Tibial nerve (tissue), 4 donors: ENCODE data around the gene MAML3. TPM values are rescaled to one million over a fixed set of nuclear protein-coding genes. Genes with fewer than 3 reads are reported as not detected.

Experiments
- DNase-seq, 2 donors: peaks; one replicate each; pipeline ENCODE4 v3.0.0-alpha.2; 2019; ENCODE audit warnings: low spot score in 2 of 2
- H3K27ac ChIP-seq, 4 donors: fragments of 200-600 bp; sonication (generic) in 3 of 4; one replicate each; pipeline ENCODE4 v1.5.1; 2017 to 2019; ENCODE audit warnings: mild to moderate bottlenecking in 1 of 4
- H3K27me3 ChIP-seq, 2 donors: fragments of 200-600 bp; sonication (generic) in 1 of 2; one replicate each; pipeline versions ENCODE4 v1.5.1 to v1.6.0; 2017 to 2019
- H3K36me3 ChIP-seq, 3 donors: fragments of 200-600 bp; sonication (generic); one replicate each; pipeline ENCODE4 v1.5.1; 2018 to 2019
- H3K4me1 ChIP-seq, 4 donors: fragments of 200-600 bp; sonication (generic) in 3 of 4; one replicate each; pipeline ENCODE4 v1.5.1; 2017 to 2019
- H3K4me3 ChIP-seq, 4 donors: fragments of 200-600 bp; sonication (generic) in 3 of 4; one replicate each; pipeline ENCODE4 v1.5.1; 2017 to 2019; ENCODE audit warnings: mild to moderate bottlenecking in 1 of 4, moderate library complexity in 1 of 4
- H3K9me3 ChIP-seq, 4 donors: fragments of 200-600 bp; sonication (generic) in 3 of 4; one replicate each; pipeline ENCODE4 v1.5.1; 2017 to 2019
- CTCF ChIP-seq, 5 experiments: fragments of 200-600 bp in 3 of 5; fragments of 450-650 bp in 2 of 5; sonication (generic) in 3 of 5; IDR thresholded peaks; one replicate each; pipeline ENCODE4 v1.5.1; 2016 to 2019; ENCODE audit warnings: antibody characterized with exemption in 5 of 5, mild to moderate bottlenecking in 3 of 5, moderate library complexity in 2 of 5
- EP300 ChIP-seq, 2 donors: sonication (generic); formaldehyde crosslinking; IDR thresholded peaks; one replicate each; pipeline ENCODE4 v1.6.1; 2017; ENCODE audit warnings: antibody characterized with exemption in 2 of 2, mild to moderate bottlenecking in 1 of 2
- POLR2A ChIP-seq, 2 donors: fragments of 450-650 bp; IDR thresholded peaks; one replicate each; pipeline ENCODE4 v1.6.1; 2017; ENCODE audit warnings: antibody characterized with exemption in 2 of 2, mild to moderate bottlenecking in 2 of 2, moderate library complexity in 2 of 2
- WGBS, 2 donors: methylation state at CpG; one replicate each; pipeline ENCODE4 v1.1.5; 2018; 5-methylcytosine and 5-hydroxymethylcytosine counted together
- total RNA-seq, 4 donors: library from RNA; depleted of rRNA; stranded (reverse); fragments of >200 nt; gene quantifications; one replicate each; pipeline ENCODE4 v1.1.0, GENCODE V29; 2016

Gene MAML3
- total RNA-seq, 4 donors from 2014 or later, result 8.6 to 10.5 (median 9.4) TPM

- H3K27me3 ChIP-seq, result no peaks in the 10 kb centered on the region
- WGBS, 2 donors, result 91 to 96% methylated on average over 5 of the region's 5 CpGs
- peaks cover 0 to 6% (median 0%) of the 10 kb centered on the region in 3 donors for H3K36me3 ChIP-seq
- no peak overlapping the region for H3K4me3 ChIP-seq
- TF ChIP-seq CTCF (IDR thresholded peaks at IDR 0.05), result no peak
- TF ChIP-seq EP300 (IDR thresholded peaks at IDR 0.05), result no peak
- TF ChIP-seq POLR2A (IDR thresholded peaks at IDR 0.05), result no peak
- peaks cover 0 to 21% (median 8%) of the 10 kb centered on the region in 4 donors for H3K4me1 ChIP-seq
- H3K27ac ChIP-seq, result no peak overlapping the region
- H3K9me3 ChIP-seq, result no peaks in the 10 kb centered on the region
- no peak for DNase-seq
Observed at GRCh38 chr4:140131675-140132229, 22.2 kb downstream of the MAML3 start.

GRCh38 chr4:140130677-140131076, 23.3 kb downstream of the MAML3 start:
- no peak overlapping the region for H3K27ac ChIP-seq
- no peak for TF ChIP-seq CTCF (IDR thresholded peaks at IDR 0.05)
- no peak for TF ChIP-seq EP300 (IDR thresholded peaks at IDR 0.05)
- TF ChIP-seq POLR2A (IDR thresholded peaks at IDR 0.05), result no peak
- WGBS, 2 donors, result 82 to 87% methylated on average over 2 of the region's 2 CpGs
- H3K27me3 ChIP-seq, result no peaks in the 10 kb centered on the region
- DNase-seq, result no peak
- H3K4me3 ChIP-seq, result no peak overlapping the region
- no peaks in the 10 kb centered on the region for H3K9me3 ChIP-seq
- peaks cover 0 to 6% (median 0%) of the 10 kb centered on the region in 3 donors for H3K36me3 ChIP-seq
- H3K4me1 ChIP-seq, result peaks cover 0 to 12% (median 7%) of the 10 kb centered on the region in 4 donors

DNA sequence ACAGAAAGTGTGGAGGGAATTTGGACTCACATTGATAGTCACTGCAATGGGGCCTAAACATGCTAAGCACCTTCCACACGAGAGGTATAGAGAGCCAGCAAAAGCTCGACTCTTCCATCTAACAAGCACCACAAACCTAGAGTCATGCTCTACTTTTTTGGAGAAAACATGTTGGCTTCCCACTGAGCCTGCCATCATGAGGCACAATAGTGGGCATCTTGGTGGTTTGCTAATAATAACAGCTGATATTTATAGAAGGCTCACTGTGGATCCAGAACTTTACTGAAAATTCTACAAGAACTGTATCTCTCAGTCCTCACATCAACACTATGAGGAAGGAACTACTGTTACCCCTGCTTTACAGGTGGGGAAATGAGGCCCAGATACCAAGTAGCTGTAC, 26.6 kb downstream of the MAML3 start:
- Histone ChIP-seq H3K36me3 (peaks cover 0 to 6% (median 0%) of the 10 kb centered on the region in 3 donors), H3K27ac (no peak overlapping the region), H3K4me3 (no peak overlapping the region), H3K4me1 (no peaks in the 10 kb centered on the region), H3K27me3 (no peaks in the 10 kb centered on the region), H3K9me3 (no peaks in the 10 kb centered on the region)
- no peak for DNase-seq
- TF ChIP-seq CTCF (IDR thresholded peaks at IDR 0.05) (no peak), EP300 (IDR thresholded peaks at IDR 0.05) (no peak), POLR2A (IDR thresholded peaks at IDR 0.05) (no peak)
- WGBS, 2 donors, result 89 to 90% methylated on average over 2 of the region's 2 CpGs

DNA sequence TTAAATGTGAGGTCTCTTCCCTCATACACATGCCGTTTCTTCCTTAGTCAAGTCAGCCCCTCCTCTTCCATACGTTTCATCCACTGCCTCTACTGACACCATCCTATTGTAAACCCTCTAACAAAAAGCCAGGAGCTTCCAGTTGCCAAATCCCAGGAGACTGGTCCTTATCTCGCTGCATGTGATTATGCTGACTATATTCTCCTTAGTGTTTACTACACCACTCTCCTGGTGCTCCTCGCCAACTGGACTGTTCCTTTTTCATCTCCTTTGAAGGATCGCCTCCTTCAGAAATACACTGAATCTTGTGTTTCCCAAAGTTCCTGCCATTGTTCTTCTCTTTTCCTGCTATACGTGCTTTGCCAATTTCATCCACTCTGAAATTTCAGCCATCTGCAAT, 27.7 kb downstream of the MAML3 start:
- H3K4me1 ChIP-seq, result no peaks in the 10 kb centered on the region
- DNase-seq, result no peak
- H3K27ac ChIP-seq, result no peak overlapping the region
- no peaks in the 10 kb centered on the region for H3K9me3 ChIP-seq
- TF ChIP-seq CTCF (IDR thresholded peaks at IDR 0.05), result no peak
- no peak for TF ChIP-seq POLR2A (IDR thresholded peaks at IDR 0.05)
- no peak for TF ChIP-seq EP300 (IDR thresholded peaks at IDR 0.05)
- no peaks in the 10 kb centered on the region for H3K36me3 ChIP-seq
- H3K27me3 ChIP-seq, result no peaks in the 10 kb centered on the region
- WGBS, 2 donors, result 84 to 87% methylated on average over 6 of the region's 6 CpGs
- H3K4me3 ChIP-seq, result no peak overlapping the region

DNA sequence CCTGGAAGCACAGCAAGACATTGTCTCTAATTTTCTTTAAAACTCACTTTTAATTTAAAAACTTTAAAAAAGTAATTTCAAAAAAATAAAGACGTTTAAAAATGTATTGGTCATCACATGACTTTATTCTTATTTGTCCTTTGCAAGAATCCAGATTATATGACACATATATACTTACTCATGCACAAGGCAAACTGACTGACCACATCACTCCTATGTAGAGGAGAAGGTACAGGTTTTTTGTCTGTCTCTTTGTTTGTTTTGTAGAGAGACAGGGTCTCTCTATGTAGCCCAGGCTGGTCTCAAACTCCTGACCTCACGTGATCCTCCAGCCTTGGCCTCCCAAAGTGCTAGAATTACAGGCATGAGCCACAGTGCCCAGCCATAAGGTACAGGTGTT, 28.6 kb downstream of the MAML3 start:
- Histone ChIP-seq H3K36me3 (no peaks in the 10 kb centered on the region), H3K9me3 (no peaks in the 10 kb centered on the region), H3K4me1 (no peaks in the 10 kb centered on the region), H3K4me3 (no peak overlapping the region), H3K27me3 (no peaks in the 10 kb centered on the region), H3K27ac (no peak overlapping the region)
- no peak for DNase-seq
- 88 to 89% methylated on average over 2 of the region's 2 CpGs for WGBS, 2 donors
- TF ChIP-seq EP300 (IDR thresholded peaks at IDR 0.05) (no peak), CTCF (IDR thresholded peaks at IDR 0.05) (no peak), POLR2A (IDR thresholded peaks at IDR 0.05) (no peak)
